Neuronal stem cell (in vitro differentiated cells): ENCODE results near the gene HNRNPU.

Experiments used
- DNase-seq: peaks from one replicate; pipeline ENCODE4 v3.0.0-alpha.2; 2013; ENCODE audit warnings: low spot score
- H2AFZ ChIP-seq: one replicate; pipeline ENCODE4 v1.6.1; 2013; ENCODE audit warnings: mild to moderate bottlenecking, low read length, inconsistent platforms
- H2AK5ac ChIP-seq: 2 replicates; pipeline ENCODE4 v1.6.1; 2013; ENCODE audit warnings: low read depth, mild to moderate bottlenecking, inconsistent platforms, low read length, moderate library complexity, mixed read lengths
- H2BK120ac ChIP-seq: 2 replicates; pipeline ENCODE4 v1.6.1; 2013; ENCODE audit warnings: low read depth, mild to moderate bottlenecking, inconsistent platforms, low read length, moderate library complexity, mixed read lengths
- H2BK12ac ChIP-seq: one replicate; pipeline ENCODE4 v1.6.1; 2013; ENCODE audit warnings: low read length, inconsistent platforms
- H2BK15ac ChIP-seq: 2 replicates; pipeline ENCODE4 v1.6.1; 2013; ENCODE audit warnings: mild to moderate bottlenecking, low read length, inconsistent platforms, mixed read lengths
- H2BK5ac ChIP-seq: one replicate; pipeline ENCODE4 v1.6.1; 2013; ENCODE audit warnings: inconsistent platforms, mild to moderate bottlenecking, low read length, moderate library complexity
- H3K14ac ChIP-seq: one replicate; pipeline ENCODE4 v1.6.1; 2013; ENCODE audit warnings: low read length, inconsistent platforms
- H3K18ac ChIP-seq: 2 replicates; pipeline ENCODE4 v1.6.1; 2013; ENCODE audit warnings: low read length, inconsistent platforms
- H3K23ac ChIP-seq: 2 replicates; pipeline ENCODE4 v1.6.1; 2013; ENCODE audit warnings: low read depth, mild to moderate bottlenecking, mixed read lengths, low read length, inconsistent platforms; ENCODE audit not compliant: poor library complexity
- H3K27ac ChIP-seq: replicated peaks from 3 replicates; pipeline ENCODE4 v1.5.1; 2013; ENCODE audit warnings: low read length, inconsistent platforms
- H3K27me3 ChIP-seq, 3 experiments: 2 replicates each; pipeline ENCODE4 v1.6.1; 2013; ENCODE audit warnings: low read length in 3 of 3, mild to moderate bottlenecking in 2 of 3, inconsistent platforms in 1 of 3, low read depth in 1 of 3, mixed read lengths in 1 of 3, moderate library complexity in 1 of 3; ENCODE audit not compliant: control insufficient read depth in 3 of 3, insufficient read depth in 3 of 3
- H3K36me3 ChIP-seq, 2 donors: replicated peaks in 1 of 2; 2 replicates each; pipeline ENCODE4 v1.6.1; 2013; ENCODE audit warnings: low read length in 2 of 2; ENCODE audit not compliant: control insufficient read depth in 2 of 2, insufficient read depth in 2 of 2
- H3K4ac ChIP-seq: 2 replicates; pipeline ENCODE4 v1.6.1; 2013; ENCODE audit warnings: inconsistent platforms, mild to moderate bottlenecking, low read length, moderate library complexity
- H3K4me1 ChIP-seq, 2 donors: 1 replicate in 1 of 2; 2 replicates in 1 of 2; pipeline ENCODE4 v1.6.1; 2013; ENCODE audit warnings: low read length in 2 of 2, low read depth in 1 of 2; ENCODE audit not compliant: control insufficient read depth in 2 of 2, insufficient read depth in 1 of 2
- H3K4me2 ChIP-seq: one replicate; pipeline ENCODE4 v1.6.1; 2013; ENCODE audit warnings: mild to moderate bottlenecking, low read length, inconsistent platforms; ENCODE audit not compliant: insufficient read depth, poor library complexity, severe bottlenecking
- H3K4me3 ChIP-seq, 2 donors: 2 replicates each; pipeline ENCODE4 v1.5.1; 2013; ENCODE audit warnings: low read length in 2 of 2, mild to moderate bottlenecking in 2 of 2, inconsistent platforms in 1 of 2, moderate library complexity in 1 of 2
- H3K79me1 ChIP-seq: one replicate; pipeline ENCODE4 v1.6.1; 2013; ENCODE audit warnings: low read depth, mild to moderate bottlenecking, inconsistent platforms, low read length, moderate library complexity
- H3K9ac ChIP-seq: one replicate; pipeline ENCODE4 v1.6.1; 2013; ENCODE audit warnings: mild to moderate bottlenecking, low read depth, low read length, inconsistent platforms; ENCODE audit not compliant: poor library complexity
- H3K9me3 ChIP-seq, 2 donors: replicated peaks in 1 of 2; 2 replicates each; pipeline versions ENCODE3 to v1.6.1; 2013; ENCODE audit warnings: low read length in 2 of 2, mild to moderate bottlenecking in 2 of 2, inconsistent platforms in 1 of 2, low read depth in 1 of 2, mixed read lengths in 1 of 2, moderate library complexity in 1 of 2; ENCODE audit not compliant: control insufficient read depth in 2 of 2, insufficient read depth in 1 of 2
- H4K8ac ChIP-seq: one replicate; pipeline ENCODE4 v1.6.1; 2013; ENCODE audit warnings: low read depth, mild to moderate bottlenecking, inconsistent platforms, low read length, moderate library complexity
- H4K91ac ChIP-seq: one replicate; pipeline ENCODE4 v1.6.1; 2013; ENCODE audit warnings: low read length, low read depth, mild to moderate bottlenecking, inconsistent platforms; ENCODE audit not compliant: poor library complexity
- WGBS, 2 donors: extraction: QIAGEN DNeasy Blood & Tissue Kit; methylation state at CpG; one replicate each; pipeline ENCODE4 v1.1.7; 2013; ENCODE audit warnings: missing lambda C conversion rate in 2 of 2, mixed read lengths in 1 of 2; ENCODE audit not compliant: insufficient read length in 2 of 2, insufficient replicate concordance in 1 of 2; ENCODE audit errors: extremely low coverage in 2 of 2; 5-methylcytosine and 5-hydroxymethylcytosine counted together

HNRNPU gene

GRCh38 chr1:244858357-244858756 lies 6.0 kb downstream of the HNRNPU start:
- Histone ChIP-seq H3K9me3 (no peaks in the 10 kb centered on the region), H3K27ac (no peak overlapping the region), H3K36me3 (peaks cover 33 to 94% of the 10 kb centered on the region in 2 donors), H3K23ac (no peak overlapping the region), H3K14ac (no peak overlapping the region), H3K79me1 (peaks cover under 1% of the 10 kb centered on the region), H3K4me3 (no peak overlapping the region), H3K27me3 (no peaks in the 10 kb centered on the region), H3K9ac (no peak overlapping the region), H3K18ac (no peak overlapping the region), H2BK15ac (no peak overlapping the region), H2BK120ac (no peak overlapping the region), H2BK5ac (no peak overlapping the region), H2AK5ac (no peak overlapping the region), H3K4me1 (peaks cover 5 to 13% of the 10 kb centered on the region in 2 donors), H3K4me2 (no peak overlapping the region), H4K8ac (no peak overlapping the region), H3K4ac (no peak overlapping the region), H4K91ac (no peak overlapping the region), H2BK12ac (no peak overlapping the region), H2AFZ (no peak overlapping the region)
- no CpG with 5 or more reads among the region's 1 CpG for WGBS, 2 donors
- DNase-seq, result no peak

- H2BK15ac ChIP-seq, result no peak overlapping the region
- peaks cover 5 to 13% of the 10 kb centered on the region in 2 donors for H3K4me1 ChIP-seq
- DNase-seq, result no peak
- no peak overlapping the region for H3K18ac ChIP-seq
- no peak overlapping the region for H2BK120ac ChIP-seq
- H4K91ac ChIP-seq, result no peak overlapping the region
- WGBS, 2 donors, result no CpG with 5 or more reads among the region's 3 CpGs
- no peak overlapping the region for H3K4ac ChIP-seq
- peaks cover 34 to 100% of the 10 kb centered on the region in 2 donors for H3K36me3 ChIP-seq
- no peak overlapping the region for H3K9ac ChIP-seq
- H2BK12ac ChIP-seq, result no peak overlapping the region
- H3K27me3 ChIP-seq, result no peaks in the 10 kb centered on the region
- H3K4me3 ChIP-seq, result no peak overlapping the region
- H2AK5ac ChIP-seq, result no peak overlapping the region
- no peak overlapping the region for H4K8ac ChIP-seq
- H2AFZ ChIP-seq, result no peak overlapping the region
- no peak overlapping the region for H3K14ac ChIP-seq
- no peak overlapping the region for H3K27ac ChIP-seq
- H3K23ac ChIP-seq, result no peak overlapping the region
- no peak overlapping the region for H2BK5ac ChIP-seq
- no peaks in the 10 kb centered on the region for H3K9me3 ChIP-seq
- H3K79me1 ChIP-seq, result no peaks in the 10 kb centered on the region
- no peak overlapping the region for H3K4me2 ChIP-seq
Measured at GRCh38 chr1:244857761-244858160, 6.6 kb downstream of the HNRNPU start.

- WGBS, 2 donors, result no CpG with 5 or more reads among the region's 7 CpGs
- H3K4me1 ChIP-seq, result peaks cover under 1 to 1% of the 10 kb centered on the region in 2 donors
- no peak overlapping the region for H2BK12ac ChIP-seq
- no peaks in the 10 kb centered on the region for H3K9me3 ChIP-seq
- H3K14ac ChIP-seq, result no peak overlapping the region
- no peak for DNase-seq
- H4K8ac ChIP-seq, result no peak overlapping the region
- no peak overlapping the region for H4K91ac ChIP-seq
- H3K27me3 ChIP-seq, result no peaks in the 10 kb centered on the region
- no peak overlapping the region for H3K9ac ChIP-seq
- no peak overlapping the region for H2BK5ac ChIP-seq
- H3K4me3 ChIP-seq, result no peak overlapping the region
- no peak overlapping the region for H2BK15ac ChIP-seq
- H3K23ac ChIP-seq, result no peak overlapping the region
- peaks cover 33 to 100% of the 10 kb centered on the region in 2 donors for H3K36me3 ChIP-seq
- H3K4ac ChIP-seq, result no peak overlapping the region
- no peak overlapping the region for H2AFZ ChIP-seq
- H3K4me2 ChIP-seq, result no peak overlapping the region
- H3K79me1 ChIP-seq, result no peaks in the 10 kb centered on the region
- H3K18ac ChIP-seq, result no peak overlapping the region
- H3K27ac ChIP-seq, result no peak overlapping the region
- no peak overlapping the region for H2BK120ac ChIP-seq
- H2AK5ac ChIP-seq, result no peak overlapping the region
Measured at GRCh38 chr1:244854865-244855578, 9.3 kb downstream of the HNRNPU start.

GRCh38 chr1:244854166-244854565 lies 10.2 kb downstream of the HNRNPU start:
- H2BK12ac ChIP-seq, result no peak overlapping the region
- DNase-seq, result no peak
- no peaks in the 10 kb centered on the region for H3K4me1 ChIP-seq
- no CpG with 5 or more reads among the region's 5 CpGs for WGBS, 2 donors
- H2AFZ ChIP-seq, result no peak overlapping the region
- no peak overlapping the region for H2AK5ac ChIP-seq
- H3K18ac ChIP-seq, result no peak overlapping the region
- no peak overlapping the region for H3K23ac ChIP-seq
- no peak overlapping the region for H4K91ac ChIP-seq
- no peak overlapping the region for H4K8ac ChIP-seq
- H3K79me1 ChIP-seq, result no peaks in the 10 kb centered on the region
- H2BK15ac ChIP-seq, result no peak overlapping the region
- no peak overlapping the region for H3K9ac ChIP-seq
- H3K36me3 ChIP-seq, result peaks cover 29 to 100% of the 10 kb centered on the region in 2 donors
- no peaks in the 10 kb centered on the region for H3K27me3 ChIP-seq
- H3K4ac ChIP-seq, result no peak overlapping the region
- no peak overlapping the region for H3K27ac ChIP-seq
- no peak overlapping the region for H2BK120ac ChIP-seq
- no peak overlapping the region for H3K4me2 ChIP-seq
- no peak overlapping the region for H2BK5ac ChIP-seq
- no peak overlapping the region for H3K14ac ChIP-seq
- H3K4me3 ChIP-seq, result no peak overlapping the region
- H3K9me3 ChIP-seq, result no peaks in the 10 kb centered on the region
